AG08395 (cell line): ENCODE measurements around the gene PROKR1.
"Not testable (repeated sequence)": the region's sequence is repeated elsewhere in the genome, so short reads cannot be mapped to it uniquely, and the experiment has no call there.

Source experiments
- DNase-seq: peaks from one replicate; pipeline ENCODE4 v3.0.0; 2012; ENCODE audit warnings: mixed read lengths, low spot score

Gene PROKR1

DNA sequence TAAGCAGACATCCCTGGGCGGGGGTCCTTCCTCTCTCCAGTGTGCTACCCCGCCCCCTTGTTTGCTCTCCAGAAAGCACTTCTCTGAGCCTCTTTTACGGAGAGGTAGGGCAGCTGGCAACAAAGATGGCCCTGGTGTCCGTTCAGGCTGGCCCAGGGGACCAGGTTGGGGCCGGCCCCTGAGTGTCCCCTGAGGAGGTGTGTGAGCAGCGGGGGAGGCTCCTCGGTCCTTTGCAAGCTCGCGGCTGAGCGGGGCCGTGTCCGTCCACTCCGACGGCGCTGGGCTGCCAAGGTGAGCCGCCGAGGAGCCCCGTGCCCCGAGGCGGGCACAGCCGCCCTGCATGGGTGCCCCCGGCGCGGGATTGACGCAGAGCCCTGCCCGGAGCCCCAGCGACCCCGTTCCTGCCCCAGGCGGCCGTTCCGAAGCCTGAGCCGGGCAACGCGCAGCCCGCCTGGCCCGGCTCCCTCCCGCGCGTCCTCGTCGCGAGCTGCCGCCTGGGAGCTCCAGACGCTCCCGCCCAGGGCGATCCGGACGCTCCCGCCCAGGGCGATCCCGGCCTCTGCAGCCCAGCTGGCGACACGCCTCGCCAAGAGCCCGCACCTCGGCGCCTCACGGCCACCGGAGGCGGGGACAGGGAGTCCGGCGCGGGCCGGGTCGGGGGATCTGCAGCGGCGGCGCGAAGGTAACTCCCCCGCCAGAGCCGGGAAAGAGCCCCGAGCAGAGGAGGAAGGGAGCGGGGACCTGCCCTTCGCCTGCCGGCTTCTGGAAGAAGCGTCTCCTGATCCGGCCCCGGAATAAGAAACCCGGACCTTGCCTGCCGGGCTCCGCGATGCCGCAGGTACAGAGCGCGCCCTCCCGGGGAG is at the start of gene PROKR1:
PROKR1 (plus strand) TSS at position 569 of the 863 bp plus-strand sequence. CDS start 2,243 bp downstream, outside the sequence.
- peak; percentile 34 for DNase-seq

- no peak for DNase-seq
Observed at GRCh38 chr2:68594041-68594440, 49.3 kb upstream of the PROKR1 start.

DNA sequence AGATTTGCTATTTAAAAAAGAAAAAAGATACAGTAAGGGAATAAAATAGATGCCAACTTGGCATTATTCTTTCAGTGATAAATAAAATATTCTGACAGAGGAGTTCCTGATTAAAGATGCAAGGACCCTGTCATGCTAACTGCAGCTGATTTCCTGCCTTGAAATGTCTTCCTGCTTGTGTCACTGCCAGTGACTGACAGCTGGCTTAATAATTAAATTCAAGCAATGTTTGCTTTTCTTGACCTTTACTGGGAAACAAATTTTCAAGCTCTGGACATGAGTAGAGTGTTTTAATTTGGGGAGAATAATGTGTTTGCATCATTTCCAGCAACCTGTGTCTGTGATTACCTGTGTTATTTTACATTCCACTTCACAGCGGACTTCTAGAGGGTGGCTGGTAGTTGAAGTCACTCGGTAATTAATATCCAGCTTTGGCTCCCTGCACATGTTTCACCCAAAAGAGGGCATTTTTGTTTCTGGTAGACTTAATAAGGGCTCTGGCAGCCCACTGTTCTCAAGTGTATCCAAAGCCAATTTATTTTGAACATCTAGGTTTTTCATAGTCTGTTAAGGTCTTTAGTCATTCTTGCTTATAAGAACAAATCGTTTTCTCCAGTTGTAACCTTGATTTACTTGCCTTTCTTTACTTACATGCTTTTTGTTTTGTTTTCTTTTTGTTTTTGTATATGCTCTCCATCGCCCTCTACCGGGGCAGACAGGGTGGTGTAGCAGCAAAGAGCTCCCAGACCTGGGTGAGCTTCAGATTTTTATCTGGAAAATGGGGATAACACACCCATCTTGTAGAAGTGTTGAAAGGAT is 48.5 kb upstream of the PROKR1 start:
- peak; percentile 58 for DNase-seq

DNA sequence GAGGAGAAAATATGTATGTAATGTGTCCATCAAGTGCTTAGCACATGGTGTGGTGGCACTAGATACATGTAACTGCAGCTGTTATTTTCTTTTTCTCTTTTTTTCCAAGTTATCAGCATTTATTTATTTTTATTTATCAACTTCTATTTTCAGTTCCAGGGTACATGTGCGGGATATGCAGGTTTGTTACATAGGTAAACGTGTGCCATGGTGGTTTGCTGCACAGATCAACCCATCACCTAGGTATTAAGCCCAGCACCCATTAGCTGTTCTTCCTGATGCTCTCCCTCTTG is 47.9 kb upstream of the PROKR1 start:
- not testable (repeated sequence) for DNase-seq

DNA sequence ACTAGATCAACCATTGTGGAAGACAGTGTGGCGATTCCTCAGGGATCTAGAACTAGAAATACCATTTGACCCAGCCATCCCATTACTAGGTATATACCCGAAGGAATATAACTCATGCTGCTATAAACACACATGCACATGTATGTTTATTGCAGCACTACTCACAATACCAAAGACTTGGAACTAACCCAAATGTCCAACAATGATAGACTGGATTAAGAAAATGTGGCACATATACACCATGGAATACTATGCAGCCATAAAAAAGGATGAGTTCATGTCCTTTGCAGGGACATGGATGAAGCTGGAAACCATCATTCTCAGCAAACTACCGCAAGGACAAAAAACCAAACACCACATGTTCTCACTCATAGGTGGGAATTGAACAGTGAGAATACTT is 42.9 kb upstream of the PROKR1 start:
- DNase-seq: not testable (repeated sequence)

GRCh38 chr2:68603059-68603458 is 40.3 kb upstream of the PROKR1 start:
- no peak for DNase-seq

GRCh38 chr2:68604077-68604476 is 39.3 kb upstream of the PROKR1 start:
- DNase-seq: no peak

DNA sequence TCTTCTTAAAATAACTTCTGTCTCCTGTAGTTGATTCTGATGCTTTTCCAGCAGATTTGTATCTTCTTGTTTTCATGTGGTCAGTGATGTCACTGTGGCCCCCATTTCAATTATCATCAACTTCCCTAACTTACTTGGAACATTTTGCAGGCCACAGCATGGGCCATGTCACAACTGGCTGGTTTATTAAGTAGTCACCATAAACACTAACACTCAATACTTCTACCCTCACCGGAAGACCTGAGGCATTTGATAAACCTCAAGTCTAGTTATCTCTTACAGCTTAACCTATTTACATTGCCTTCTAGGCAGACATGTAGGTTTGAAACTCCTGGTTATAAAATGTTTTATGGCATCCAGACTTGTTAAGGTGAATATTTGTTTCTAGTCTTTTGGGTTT is 37.4 kb upstream of the PROKR1 start:
- no peak for DNase-seq

DNA sequence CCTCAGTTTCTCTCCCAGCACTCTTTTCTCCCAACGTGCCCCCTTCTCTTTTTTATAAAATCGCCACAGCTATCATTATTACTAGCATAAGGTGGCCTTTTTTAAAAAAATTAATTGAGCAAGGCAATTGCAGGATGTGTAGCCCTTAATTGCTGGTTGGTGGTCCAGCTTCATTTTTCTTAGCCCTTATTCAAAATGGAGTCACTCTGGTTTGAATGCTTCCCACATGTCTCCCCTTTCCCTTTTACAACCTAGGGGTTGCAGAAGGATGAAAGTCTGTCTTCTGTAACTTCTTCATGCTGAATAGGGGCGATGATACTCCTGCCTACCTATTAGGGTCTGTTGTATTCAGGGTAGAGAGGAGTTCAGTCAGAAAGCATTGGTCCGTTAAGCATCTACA is 36.6 kb upstream of the PROKR1 start:
- no peak for DNase-seq

- DNase-seq: no peak
Observed at GRCh38 chr2:68607837-68608236, 35.5 kb upstream of the PROKR1 start.

DNA sequence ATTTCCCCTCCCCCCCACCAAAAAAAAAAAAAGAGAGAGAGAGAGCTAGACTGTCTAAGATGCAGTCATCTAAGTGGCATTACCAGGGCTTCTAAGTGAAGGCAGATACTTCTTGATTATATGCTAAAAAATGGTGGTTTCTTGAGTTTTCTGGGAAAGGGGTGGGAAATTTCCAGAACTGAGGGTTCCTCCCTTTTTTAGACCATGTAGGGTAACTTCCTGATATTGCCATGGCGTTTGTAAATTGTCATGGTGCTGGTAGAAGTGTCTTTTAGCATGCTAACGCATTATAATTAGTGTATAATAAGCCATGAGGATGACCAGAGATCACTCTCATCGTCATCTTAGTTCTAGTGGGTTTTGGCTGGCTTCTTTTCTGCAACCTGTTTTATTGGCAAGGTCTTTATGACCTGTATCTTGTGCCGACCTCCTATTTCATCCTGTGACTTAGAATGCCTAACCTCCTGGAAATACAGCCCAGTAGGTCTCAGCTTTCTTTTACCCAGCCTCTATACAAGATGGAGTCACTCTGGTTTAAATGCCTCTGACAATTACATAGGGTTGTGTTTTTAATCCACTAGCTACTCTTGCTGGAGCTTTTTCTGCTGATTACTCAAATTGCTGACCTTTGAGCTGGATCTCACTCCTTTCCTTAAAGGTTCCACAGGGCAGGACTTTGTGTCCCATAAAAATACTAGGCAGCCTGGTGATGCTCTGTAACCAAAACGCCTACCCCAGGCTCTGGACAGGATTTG is 30.4 kb upstream of the PROKR1 start:
- no peak for DNase-seq

DNA sequence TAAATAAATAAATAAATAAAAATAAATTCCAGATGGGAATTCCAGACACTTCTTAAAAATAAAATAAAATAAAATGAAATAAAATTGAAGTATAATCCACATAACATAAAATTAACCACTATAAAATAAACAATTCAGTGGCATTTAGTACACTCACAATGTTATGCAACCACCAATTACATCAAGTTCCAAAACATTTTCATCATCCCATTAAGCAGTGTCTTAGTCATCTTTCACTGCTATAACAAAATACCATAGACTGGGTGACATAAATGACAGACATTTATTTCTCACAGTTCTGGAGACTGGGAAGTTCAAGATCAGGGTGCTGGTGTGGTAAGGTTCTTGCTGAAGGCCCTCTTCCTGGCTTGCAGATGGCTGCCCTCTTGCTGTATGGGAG is 22.6 kb upstream of the PROKR1 start:
- DNase-seq: no peak

DNA sequence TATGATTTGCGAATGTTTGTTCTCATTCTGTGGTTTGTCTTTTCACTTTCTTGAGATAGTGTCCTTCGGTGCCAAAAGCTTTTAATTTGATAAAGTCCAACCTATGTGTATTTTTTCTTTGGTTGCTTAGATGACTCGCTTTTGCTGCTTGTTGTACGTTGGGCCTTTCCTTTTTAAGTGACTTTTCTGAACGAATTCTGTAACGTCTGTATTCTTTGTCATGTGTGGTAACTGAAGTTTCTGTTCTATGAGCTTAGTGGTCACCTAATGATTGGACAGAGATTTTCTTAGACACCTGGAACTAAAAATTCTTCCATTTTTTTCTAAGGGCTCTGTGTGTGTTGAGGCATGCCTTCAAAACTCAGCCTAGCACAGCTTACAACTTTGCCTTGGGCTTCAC is 19.6 kb upstream of the PROKR1 start:
- DNase-seq: no peak

GRCh38 chr2:68627615-68628014 is 15.8 kb upstream of the PROKR1 start:
- no peak for DNase-seq

GRCh38 chr2:68632021-68632420 is 11.4 kb upstream of the PROKR1 start:
- no peak for DNase-seq

- DNase-seq: no peak
Observed at GRCh38 chr2:68637047-68637446, 6.3 kb upstream of the PROKR1 start.

DNA sequence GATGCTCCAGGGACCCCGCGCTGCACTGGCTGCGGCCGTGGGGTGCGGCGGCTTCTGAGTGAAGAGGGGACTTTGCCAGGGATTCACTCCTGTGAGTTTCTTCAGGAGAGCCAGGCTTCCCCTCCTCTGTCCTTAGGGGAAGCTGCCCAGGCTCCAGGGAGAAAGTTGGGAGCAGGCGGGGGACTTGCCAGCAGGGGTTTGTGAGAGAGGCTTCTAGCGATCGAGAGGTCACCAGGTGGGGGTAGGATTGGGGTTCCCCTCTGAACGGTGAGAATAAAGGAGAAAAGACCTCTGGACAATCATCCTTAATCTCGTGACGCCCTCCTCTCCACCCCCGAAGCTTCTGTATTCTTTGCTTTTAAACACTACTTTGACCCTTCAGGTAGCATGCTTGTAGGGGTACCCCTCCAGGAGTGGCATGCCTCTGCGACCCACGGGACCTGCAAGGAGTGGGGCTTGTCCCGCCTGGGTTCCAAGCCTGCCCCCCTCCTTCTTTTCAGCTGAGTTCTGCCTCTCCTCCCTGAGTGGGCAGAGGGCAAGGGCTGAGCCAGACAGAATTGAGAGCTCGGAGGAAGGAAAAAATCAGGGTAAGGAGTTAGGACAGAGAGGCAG is 601 bp downstream of the PROKR1 start:
- no peak for DNase-seq

DNA sequence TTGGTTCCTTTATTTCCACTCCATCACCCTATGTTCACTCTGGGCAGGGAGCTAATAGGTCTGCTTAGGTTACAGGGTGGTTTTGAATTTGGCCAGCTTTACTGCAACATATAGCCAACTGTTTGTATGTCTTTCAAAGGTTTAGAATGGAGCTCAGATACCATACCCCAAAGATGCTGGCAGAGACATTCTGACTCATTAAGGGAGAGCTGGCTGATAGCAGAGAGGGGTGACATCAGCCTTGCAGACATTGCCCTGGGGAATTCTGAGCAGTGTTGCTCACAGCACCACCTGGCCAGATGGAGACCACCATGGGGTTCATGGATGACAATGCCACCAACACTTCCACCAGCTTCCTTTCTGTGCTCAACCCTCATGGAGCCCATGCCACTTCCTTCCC is 2.1 kb downstream of the PROKR1 start:
- DNase-seq: no peak

- no peak for DNase-seq
Observed at GRCh38 chr2:68646303-68646702, 2.9 kb downstream of the PROKR1 start.

DNA sequence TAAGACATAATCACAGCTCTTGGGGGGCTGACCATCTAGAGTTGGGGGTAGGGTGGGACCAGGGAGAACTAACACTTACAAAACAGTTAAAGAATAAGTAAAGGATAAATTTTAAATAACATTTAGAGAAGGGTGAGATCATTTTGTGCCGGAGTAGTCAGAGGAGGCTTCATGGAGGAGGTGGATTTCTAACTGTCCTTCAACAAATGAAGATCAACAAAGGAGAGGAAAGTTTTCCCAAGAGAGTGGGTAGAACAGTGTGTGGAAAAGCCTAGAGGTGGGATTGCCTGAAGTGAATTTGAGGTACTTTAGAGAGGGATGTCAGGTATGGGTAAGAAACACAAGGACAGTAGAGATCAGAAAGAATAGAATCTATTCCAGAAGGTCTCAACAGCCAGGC is 7.3 kb downstream of the PROKR1 start:
- DNase-seq: no peak

DNA sequence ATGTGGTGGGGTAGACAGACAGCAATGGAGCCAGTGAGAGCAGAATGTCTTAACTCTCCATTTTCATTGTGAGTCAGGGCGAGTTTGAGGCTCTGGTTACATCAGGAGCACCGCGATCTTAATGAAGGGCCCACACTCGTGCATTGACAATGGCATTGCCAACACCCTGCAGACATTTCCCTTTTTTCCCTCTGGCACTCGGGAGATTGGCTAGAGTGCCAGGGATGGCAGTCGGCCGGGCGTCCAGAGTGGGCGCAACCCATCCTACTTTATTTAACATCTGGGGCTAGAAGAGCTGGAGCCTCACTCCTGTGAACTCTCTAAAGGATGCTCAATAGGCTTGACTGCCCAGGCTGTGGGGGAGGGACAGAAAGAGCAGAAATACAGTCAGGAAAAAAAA is 9.7 kb downstream of the PROKR1 start:
- DNase-seq: no peak

GRCh38 chr2:68653538-68653982 is 10.2 kb downstream of the PROKR1 start:
- no peak for DNase-seq
